ENCODE results near the gene LGI4. TPM values are rescaled to one million over a fixed set of nuclear protein-coding genes. Genes with fewer than 3 reads are reported as not detected.
A peak's percentile ranks its signal among the peaks of the same experiment; 100 is the strongest.

The LGI4 gene
- total RNA-seq, 1 experiment from 2014 or later, result 3.2 TPM

GRCh38 chr19:35151273-35152065 lies 16.6 kb upstream of the LGI4 start:
- peak; percentile 61 for DNase-seq
- no peaks in the 10 kb centered on the region for H4K20me1 ChIP-seq (ENCODE audit: control insufficient read depth, insufficient read depth, insufficient read length)
- no peak overlapping the region for H3K4ac ChIP-seq (ENCODE audit: low read depth, low read length)
- no peak overlapping the region for H2BK120ac ChIP-seq (ENCODE audit: low read depth, low read length, poor library complexity, severe bottlenecking)
- no peak overlapping the region for H3K18ac ChIP-seq (ENCODE audit: insufficient read length, low read depth, low read length)
- H3K79me1 ChIP-seq (ENCODE audit: insufficient read depth, low read depth, low read length, poor library complexity, severe bottlenecking), result no peaks in the 10 kb centered on the region
- H2BK15ac ChIP-seq (ENCODE audit: low read depth, low read length), result no peak overlapping the region
- H3K27ac ChIP-seq (ENCODE audit: insufficient read length, low read depth, low read length), result no peak overlapping the region
- H3K23me2 ChIP-seq (ENCODE audit: insufficient read length, low read depth, low read length, poor library complexity, severe bottlenecking), result peaks cover 19% of the 10 kb centered on the region
- no peak overlapping the region for H4K5ac ChIP-seq (ENCODE audit: insufficient read length, low read depth, low read length)
- H3K4me2 ChIP-seq (ENCODE audit: insufficient read depth, insufficient read length, low read length), result no peak overlapping the region
- H3T11ph ChIP-seq (ENCODE audit: low read length), result no peak overlapping the region
- H2AK5ac ChIP-seq (ENCODE audit: insufficient read length, low read length), result no peak overlapping the region
- no peak overlapping the region for H2BK20ac ChIP-seq (ENCODE audit: low read depth, low read length, poor library complexity, severe bottlenecking)
- Mint-ChIP-seq H3K36me3 (ENCODE audit: insufficient read depth in 1 of 3, low read depth in 3 of 3) (peaks cover 2 to 8% (median 4%) of the 10 kb centered on the region in 3 experiments; a peak in 5 of 7 replicates), H3K4me1 (peaks cover 47 to 53% of the 10 kb centered on the region in 2 experiments), H3K27me3 (ENCODE audit: low read depth) (peaks cover 2% of the 10 kb centered on the region), H3K9me3 (no peaks in the 10 kb centered on the region; a peak in 1 of 5 replicates), H3K4me3 (no peak overlapping the region; a peak in 1 of 5 replicates), H3K27ac (peak overlapping the region in 2 of 3 experiments; percentile 68 to 86; a peak in 3 of 7 replicates)
- no peaks in the 10 kb centered on the region for H3K9me3 ChIP-seq (ENCODE audit: control insufficient read depth, low read depth, low read length)
- H3K9ac ChIP-seq (ENCODE audit: extremely low read depth, insufficient read length, low read length), result no peak overlapping the region
- no CpG with 5 or more reads among the region's 20 CpGs for WGBS (ENCODE audit: extremely low coverage, insufficient read length, low lambda C conversion rate)
- H3K14ac ChIP-seq (ENCODE audit: insufficient read depth, low read length), result no peak overlapping the region
- no peak overlapping the region for H2BK12ac ChIP-seq (ENCODE audit: insufficient read length, low read depth, low read length)
- H3K79me2 ChIP-seq (ENCODE audit: insufficient read depth, low read length), result no peaks in the 10 kb centered on the region; the same call in 1 of the 2 replicates
- peaks cover 10% of the 10 kb centered on the region; the same call in 1 of the 2 replicates for H3K4me1 ChIP-seq (ENCODE audit: insufficient read depth, low read length)
- H2AFZ ChIP-seq (ENCODE audit: low read length), result no peak overlapping the region
- 0 out of 3 replicates have a peak, but pooled peaks have one; percentile 17 for TF ChIP-seq CTCF (conservative IDR thresholded peaks at IDR 0.05)
- H4K91ac ChIP-seq (ENCODE audit: insufficient read length, low read depth, low read length), result no peak overlapping the region
- no peak overlapping the region for H4K8ac ChIP-seq (replicated peaks; ENCODE audit: insufficient read length, low read depth, low read length)
- no peak overlapping the region for H2BK5ac ChIP-seq (ENCODE audit: insufficient read length, low read length)
- H3K23ac ChIP-seq (ENCODE audit: insufficient read length, low read depth, low read length), result no peak overlapping the region
- H3K56ac ChIP-seq (ENCODE audit: insufficient read length, low read depth, low read length), result no peak overlapping the region
- H3K27me3 ChIP-seq (ENCODE audit: insufficient read depth, low read length), result no peaks in the 10 kb centered on the region
